ENCODE measurements around the gene DCUN1D3.
A peak's percentile ranks its signal among the peaks of the same experiment; 100 is the strongest.
"Not testable (repeated sequence)": the region's sequence is repeated elsewhere in the genome, so short reads cannot be mapped to it uniquely, and the experiment has no call there.

GRCh38 chr16:20929676-20930364 lies 29.7 kb upstream of the DCUN1D3 start:
- TF ChIP-seq POLR2AphosphoS5 (IDR thresholded peaks at IDR 0.05), result peak in 3 of 4 donors; percentile 26 to 50 (median 45)
- not testable (repeated sequence) for TF ChIP-seq CTCF, POLR2A, EP300 (IDR thresholded peaks at IDR 0.05)
